Liver (tissue), 9 donors: Measurements from ENCODE around the gene NKTR. TPM values are rescaled to one million over a fixed set of nuclear protein-coding genes. Genes with fewer than 3 reads are reported as not detected.

ENCODE experiments used
- DNase-seq: peaks from one replicate; pipeline ENCODE4 v3.0.0-alpha.2; 2017; ENCODE audit warnings: low spot score
- H3K27ac ChIP-seq, 2 donors: one replicate each; pipeline ENCODE4 v1.7.0; 2013; ENCODE audit warnings: inconsistent platforms in 2 of 2, low read length in 2 of 2, control low read depth in 1 of 2, low read depth in 1 of 2, mild to moderate bottlenecking in 1 of 2
- H3K27me3 ChIP-seq, 4 donors: one replicate each; pipeline versions ENCODE4 v1.6.1 to v1.7.0; 2013; ENCODE audit warnings: low read length in 3 of 4, inconsistent platforms in 1 of 4, mild to moderate bottlenecking in 1 of 4, moderate library complexity in 1 of 4; ENCODE audit not compliant: control insufficient read depth in 4 of 4, insufficient read depth in 4 of 4
- H3K36me3 ChIP-seq, 4 donors: one replicate each; pipeline versions ENCODE4 v1.6.1 to v1.7.0; 2013; ENCODE audit warnings: low read length in 3 of 4, mild to moderate bottlenecking in 3 of 4, low read depth in 1 of 4, moderate library complexity in 1 of 4; ENCODE audit not compliant: control insufficient read depth in 4 of 4, insufficient read depth in 3 of 4
- H3K4me1 ChIP-seq, 4 donors: one replicate each; pipeline versions ENCODE4 v1.6.1 to v1.7.0; 2013; ENCODE audit warnings: low read length in 3 of 4, mild to moderate bottlenecking in 3 of 4, moderate library complexity in 1 of 4; ENCODE audit not compliant: control insufficient read depth in 4 of 4, insufficient read depth in 4 of 4
- H3K4me3 ChIP-seq, 3 donors: one replicate each; pipeline versions ENCODE4 v1.6.1 to v1.7.0; 2013; ENCODE audit warnings: low read length in 3 of 3, control low read depth in 1 of 3, low read depth in 1 of 3, mild to moderate bottlenecking in 1 of 3
- H3K9ac ChIP-seq, 2 donors: one replicate each; pipeline ENCODE4 v1.7.0; 2013; ENCODE audit warnings: low read length in 2 of 2, mild to moderate bottlenecking in 2 of 2, moderate library complexity in 2 of 2, control low read depth in 1 of 2, low read depth in 1 of 2
- H3K9me3 ChIP-seq, 4 donors: one replicate each; pipeline versions ENCODE4 v1.6.1 to v1.7.0; 2013; ENCODE audit warnings: low read length in 3 of 4; ENCODE audit not compliant: control insufficient read depth in 4 of 4
- ATF3 ChIP-seq: IDR thresholded peaks from 2 replicates; pipeline ENCODE4 v1.6.1; 2016; ENCODE audit warnings: antibody characterized with exemption
- CTCF ChIP-seq: fragments of 150-350 bp; IDR thresholded peaks from 2 replicates; pipeline ENCODE4 v1.5.1; 2017; ENCODE audit warnings: improper control_type of control experiment, low read depth, low read length; ENCODE audit not compliant: missing input control
- EGR1 ChIP-seq, 2 donors: IDR thresholded peaks; 2 replicates each; pipeline ENCODE4 v1.6.1; 2016 to 2018; ENCODE audit warnings: antibody characterized with exemption in 2 of 2, low read depth in 2 of 2
- FOXA1 ChIP-seq: IDR thresholded peaks from 2 replicates; pipeline ENCODE4 v1.6.1; 2016; ENCODE audit warnings: antibody characterized with exemption
- FOXA2 ChIP-seq: IDR thresholded peaks from 2 replicates; pipeline ENCODE4 v1.6.1; 2016; ENCODE audit warnings: antibody characterized with exemption
- GABPA ChIP-seq, 2 donors: IDR thresholded peaks in 1 of 2; conservative IDR thresholded peaks in 1 of 2; 2 replicates each; pipeline ENCODE4 v1.6.1; 2016; ENCODE audit warnings: antibody characterized with exemption in 2 of 2, mild to moderate bottlenecking in 1 of 2, moderate library complexity in 1 of 2
- HNF4A ChIP-seq, 2 donors: conservative IDR thresholded peaks; 2 replicates each; pipeline ENCODE4 v1.6.1; 2016; ENCODE audit warnings: antibody characterized with exemption in 2 of 2, mild to moderate bottlenecking in 2 of 2
- JUND ChIP-seq, 2 donors: IDR thresholded peaks; 2 replicates each; pipeline ENCODE4 v1.6.1; 2016; ENCODE audit warnings: antibody characterized with exemption in 2 of 2
- MAX ChIP-seq: IDR thresholded peaks from 2 replicates; pipeline ENCODE4 v1.6.1; 2016; ENCODE audit warnings: antibody characterized with exemption
- NR2F2 ChIP-seq: IDR thresholded peaks from 2 replicates; pipeline ENCODE4 v1.6.1; 2016; ENCODE audit warnings: antibody characterized with exemption
- RAD21 ChIP-seq, 2 donors: IDR thresholded peaks; 2 replicates each; pipeline ENCODE4 v1.6.1; 2016; ENCODE audit warnings: antibody characterized with exemption in 2 of 2, mild to moderate bottlenecking in 2 of 2
- REST ChIP-seq: IDR thresholded peaks from 2 replicates; pipeline ENCODE4 v1.6.1; 2016; ENCODE audit warnings: antibody characterized with exemption, mild to moderate bottlenecking
- RXRA ChIP-seq, 2 donors: IDR thresholded peaks; 2 replicates each; pipeline ENCODE4 v1.6.1; 2017 to 2018; ENCODE audit warnings: antibody characterized with exemption in 2 of 2, mild to moderate bottlenecking in 1 of 2
- SP1 ChIP-seq: IDR thresholded peaks from 2 replicates; pipeline ENCODE4 v1.6.1; 2018; ENCODE audit warnings: antibody characterized with exemption, mild to moderate bottlenecking
- TAF1 ChIP-seq: conservative IDR thresholded peaks from 2 replicates; pipeline ENCODE4 v1.6.1; 2016; ENCODE audit warnings: antibody characterized with exemption, mild to moderate bottlenecking
- YY1 ChIP-seq: IDR thresholded peaks from 2 replicates; pipeline ENCODE4 v1.6.1; 2016; ENCODE audit warnings: antibody characterized with exemption, mild to moderate bottlenecking
- WGBS: extraction: QIAGEN DNeasy Blood & Tissue Kit; methylation state at CpG from one replicate; pipeline ENCODE4 v1.1.7; 2013; 5-methylcytosine and 5-hydroxymethylcytosine counted together
- polyA plus RNA-seq, 2 donors: library from polyadenylated mRNA; stranded (reverse) in 1 of 2; unstranded in 1 of 2; fragments of 200-250 nt in 1 of 2; fragments of >200 nt in 1 of 2; fragmentation: Nextera tagmentation in 1 of 2; extraction: Ambion mirVana in 1 of 2; gene quantifications; one replicate each; pipeline versions ENCODE4 v1.2.1 to v1.2.3, GENCODE V29; 2013 to 2015
- total RNA-seq, 2 donors: library from RNA; depleted of rRNA; stranded (reverse); fragments of >200 nt; gene quantifications; one replicate each; pipeline ENCODE4 v1.2.3, GENCODE V29; 2014
- donor health status: healthy.
- donor health status: healthy.
- donor health status: healthy.
- donor health status: healthy.
- donor health status: healthy.

NKTR gene
- total and polyA plus RNA-seq, 4 donors, result 5.8 to 75.5 (median 28.1) TPM

GRCh38 chr3:42638339-42638842 is 37.9 kb downstream of the NKTR start:
- TF ChIP-seq FOXA2, result no peak
- no peak for TF ChIP-seq CTCF
- no peak for TF ChIP-seq MAX
- no peak for TF ChIP-seq EGR1 (IDR thresholded peaks at IDR 0.05; ENCODE audit: low read depth in 2 of 2)
- Histone ChIP-seq H3K9ac (no peak overlapping the region), H3K27me3 (no peaks in the 10 kb centered on the region), H3K4me1 (no peaks in the 10 kb centered on the region), H3K27ac (no peak overlapping the region), H3K36me3 (peaks cover 15 to 80% (median 75%) of the 10 kb centered on the region in 4 donors), H3K9me3 (no peaks in the 10 kb centered on the region), H3K4me3 (no peak overlapping the region)
- DNase-seq, result no peak
- WGBS, result 83% methylated on average over 6 of the region's 6 CpGs

- H3K9me3 ChIP-seq, result no peaks in the 10 kb centered on the region
- H3K36me3 ChIP-seq, result peaks cover 18 to 81% (median 74%) of the 10 kb centered on the region in 4 donors
- H3K4me3 ChIP-seq, result no peak overlapping the region
- 88% methylated on average over 6 of the region's 6 CpGs for WGBS
- no peak for DNase-seq
- no peak for TF ChIP-seq GABPA (IDR thresholded peaks at IDR 0.05 in 1 of 2, conservative IDR thresholded peaks at IDR 0.05 in 1 of 2)
- TF ChIP-seq RXRA (IDR thresholded peaks at IDR 0.05), result no peak
- TF ChIP-seq FOXA2, result no peak
- no peak for TF ChIP-seq REST
- no peak for TF ChIP-seq CTCF
- TF ChIP-seq YY1, result no peak
- no peak for TF ChIP-seq HNF4A (conservative IDR thresholded peaks at IDR 0.05)
- no peak for TF ChIP-seq SP1
- no peak for TF ChIP-seq MAX
- no peak for TF ChIP-seq FOXA1
- TF ChIP-seq NR2F2, result no peak
- TF ChIP-seq ATF3, result no peak
- no peak for TF ChIP-seq EGR1 (IDR thresholded peaks at IDR 0.05; ENCODE audit: low read depth in 2 of 2)
- no peak for TF ChIP-seq RAD21 (IDR thresholded peaks at IDR 0.05)
- no peak for TF ChIP-seq TAF1
- no peak for TF ChIP-seq JUND (IDR thresholded peaks at IDR 0.05)
- no peaks in the 10 kb centered on the region for H3K27me3 ChIP-seq
- H3K27ac ChIP-seq, result no peak overlapping the region
- H3K4me1 ChIP-seq, result no peaks in the 10 kb centered on the region
- H3K9ac ChIP-seq, result no peak overlapping the region
Observed at GRCh38 chr3:42639192-42639591, 38.7 kb downstream of the NKTR start.
